NCI-H1048 (cell line): ENCODE data around the gene SLC5A8.
"Not testable (repeated sequence)": the region's sequence is repeated elsewhere in the genome, so short reads cannot be mapped to it uniquely, and the experiment has no call there.

Experiments
- DNase-seq: peaks from one replicate; lab custom pipeline; 2025; lab: John Stamatoyannopoulos, UW

The SLC5A8 gene

DNA sequence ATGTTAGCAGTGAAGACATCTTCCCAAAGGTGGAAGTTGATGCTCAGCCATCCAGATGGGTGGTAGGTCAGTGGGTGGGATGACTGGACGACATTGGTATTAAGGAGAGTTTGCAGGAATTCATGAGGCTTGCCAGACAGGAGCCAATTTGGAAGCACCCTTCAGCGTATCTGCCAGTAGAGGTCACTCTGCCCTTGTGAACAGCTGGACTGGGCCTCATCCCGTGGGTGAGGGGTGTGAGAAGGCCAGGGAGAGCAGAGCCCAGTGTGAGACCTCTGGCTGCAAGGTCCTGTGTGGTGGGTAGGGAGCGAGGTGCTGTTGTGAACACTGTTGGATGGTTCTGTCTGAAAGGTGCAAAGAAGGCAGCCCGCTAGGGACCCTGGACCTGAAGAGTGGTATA, 37.7 kb downstream of the SLC5A8 start:
- DNase-seq, result no peak

DNA sequence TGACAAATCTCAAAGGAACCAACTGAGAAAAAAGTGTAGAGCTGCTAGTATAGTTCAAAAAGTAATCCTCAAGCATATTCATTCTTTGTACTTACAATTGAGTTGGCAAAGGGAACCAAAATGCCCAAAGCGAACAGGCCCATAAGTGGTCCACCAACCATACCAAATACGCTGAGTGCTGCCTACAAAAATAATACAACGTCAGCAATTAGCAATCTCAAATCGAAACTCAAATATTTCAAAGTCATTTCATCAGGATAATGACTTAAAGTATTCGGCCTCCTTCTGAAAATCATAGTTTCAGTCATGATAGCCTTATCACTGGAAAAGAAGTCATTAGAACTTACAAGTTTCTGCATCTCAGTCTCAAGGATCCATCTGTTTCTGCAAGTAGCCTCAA, 42.0 kb downstream of the SLC5A8 start:
- DNase-seq, result no peak

GRCh38 chr12:101166866-101167265, 43.2 kb downstream of the SLC5A8 start:
- DNase-seq, result no peak

DNA sequence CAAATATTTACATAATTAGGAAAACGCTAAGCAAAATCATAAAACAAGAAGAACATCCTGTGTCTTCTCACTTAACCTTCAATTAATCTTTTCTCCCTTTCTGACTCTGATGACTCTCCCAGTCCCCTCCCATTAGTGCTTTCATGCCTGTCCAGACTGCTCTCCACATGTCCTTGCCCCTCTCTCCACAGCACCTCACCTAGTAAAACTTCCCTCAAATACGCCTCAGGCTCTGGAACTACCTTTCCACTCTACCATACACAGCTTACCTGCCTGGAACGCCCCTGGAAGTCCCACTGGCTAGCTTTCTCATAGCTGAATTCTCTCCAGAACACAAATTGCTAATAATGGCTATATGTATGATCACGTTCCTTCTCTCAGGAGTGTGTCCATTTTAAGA, 44.7 kb downstream of the SLC5A8 start:
- DNase-seq, result no peak

GRCh38 chr12:101145777-101146431, 64.1 kb downstream of the SLC5A8 start:
- DNase-seq, result not testable (repeated sequence)

DNA sequence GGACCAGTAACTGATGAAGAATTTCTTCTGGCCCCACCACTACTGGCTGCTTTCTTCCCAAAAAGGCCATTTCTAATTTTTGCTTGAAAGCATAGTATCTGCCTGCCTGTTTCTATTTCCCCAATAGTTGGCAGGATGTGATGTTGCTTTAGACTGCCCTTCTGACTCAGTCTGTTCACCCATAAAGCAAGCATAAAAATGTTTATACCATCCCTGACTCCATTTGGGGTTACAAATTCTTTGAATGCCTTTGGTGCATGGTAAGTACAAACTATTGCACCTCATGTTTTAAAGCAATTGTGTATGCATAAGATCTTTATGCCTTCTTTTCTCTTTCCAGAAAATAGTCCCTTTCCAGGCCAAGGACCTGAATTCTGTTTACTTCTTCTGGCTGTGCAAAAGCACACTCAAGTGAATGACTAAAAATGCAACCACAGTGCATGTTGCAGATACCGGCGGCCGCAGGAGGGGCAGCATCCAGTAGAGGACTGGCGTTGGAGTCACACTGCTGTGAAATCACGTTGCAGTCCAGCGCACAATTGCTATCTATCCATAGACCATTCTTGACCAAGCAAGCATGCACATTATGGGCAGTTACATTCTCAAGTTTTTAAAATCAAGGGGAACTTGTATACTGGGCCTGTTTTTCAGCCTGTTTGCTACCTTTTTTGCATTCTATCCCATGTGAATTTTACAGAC, 82.4 kb downstream of the SLC5A8 start:
- no peak for DNase-seq

- DNase-seq, result no peak
Measured at GRCh38 chr12:101117842-101118241, 92.2 kb downstream of the SLC5A8 start.

DNA sequence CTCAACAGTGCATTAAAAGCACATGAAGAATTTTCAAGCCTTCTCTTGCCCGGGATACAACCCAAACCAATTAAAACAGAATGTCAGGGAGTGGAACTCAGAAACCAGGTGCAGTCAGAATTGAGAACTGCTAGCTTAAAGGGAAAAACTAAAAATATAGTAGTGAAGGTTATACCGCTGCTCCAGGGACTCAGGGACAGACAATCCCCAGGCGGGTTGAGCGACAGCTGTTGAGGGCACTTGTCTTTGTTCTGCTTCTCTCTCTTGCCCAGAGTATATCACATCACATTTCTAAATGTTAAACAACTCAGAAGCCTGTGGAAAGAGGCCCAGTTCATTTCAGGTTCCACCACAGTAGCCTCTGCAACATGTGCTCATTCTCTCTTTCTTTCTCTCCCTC, 93.1 kb downstream of the SLC5A8 start:
- no peak for DNase-seq

DNA sequence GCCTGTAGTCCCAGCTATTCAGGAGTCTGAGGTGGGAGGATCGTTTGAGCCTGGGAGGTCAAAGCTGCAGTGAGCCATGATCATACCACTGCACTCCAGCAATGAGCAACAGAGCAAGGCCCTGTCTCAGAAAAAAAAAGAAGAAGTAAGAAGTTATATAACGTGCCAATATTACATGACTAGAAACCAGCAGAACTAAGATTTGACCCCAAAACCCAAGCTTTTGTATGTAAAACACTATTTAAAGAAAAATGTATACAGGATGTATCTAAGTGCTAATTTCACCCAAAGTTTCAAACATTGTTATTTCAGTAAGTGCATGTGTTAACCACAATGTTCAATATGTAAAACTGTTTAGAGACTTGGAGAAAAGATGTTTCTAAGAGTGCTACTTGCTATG, 94.7 kb downstream of the SLC5A8 start:
- no peak for DNase-seq

GRCh38 chr12:101111441-101111840, 98.6 kb downstream of the SLC5A8 start:
- no peak for DNase-seq

GRCh38 chr12:101110866-101111265, 99.2 kb downstream of the SLC5A8 start:
- DNase-seq, result no peak

DNA sequence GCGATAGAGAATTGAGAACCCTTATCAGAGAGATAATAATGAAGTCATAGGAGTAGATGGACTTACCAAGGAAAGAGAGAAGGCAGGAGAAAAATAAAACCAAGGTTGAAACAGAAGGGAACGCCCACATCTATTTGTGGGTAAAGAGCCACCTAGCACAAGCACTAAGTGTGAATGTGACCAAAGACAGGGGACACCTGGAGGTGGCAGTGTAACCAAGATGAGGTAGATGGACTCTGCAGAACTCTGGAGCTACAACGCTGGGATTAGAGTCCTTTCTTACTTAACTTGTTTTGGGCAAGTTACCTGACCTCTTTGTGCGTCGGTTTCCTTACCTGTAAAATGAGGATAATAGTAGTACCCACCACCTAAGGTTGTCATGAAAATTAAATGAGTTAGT, 101.9 kb downstream of the SLC5A8 start:
- no peak for DNase-seq

DNA sequence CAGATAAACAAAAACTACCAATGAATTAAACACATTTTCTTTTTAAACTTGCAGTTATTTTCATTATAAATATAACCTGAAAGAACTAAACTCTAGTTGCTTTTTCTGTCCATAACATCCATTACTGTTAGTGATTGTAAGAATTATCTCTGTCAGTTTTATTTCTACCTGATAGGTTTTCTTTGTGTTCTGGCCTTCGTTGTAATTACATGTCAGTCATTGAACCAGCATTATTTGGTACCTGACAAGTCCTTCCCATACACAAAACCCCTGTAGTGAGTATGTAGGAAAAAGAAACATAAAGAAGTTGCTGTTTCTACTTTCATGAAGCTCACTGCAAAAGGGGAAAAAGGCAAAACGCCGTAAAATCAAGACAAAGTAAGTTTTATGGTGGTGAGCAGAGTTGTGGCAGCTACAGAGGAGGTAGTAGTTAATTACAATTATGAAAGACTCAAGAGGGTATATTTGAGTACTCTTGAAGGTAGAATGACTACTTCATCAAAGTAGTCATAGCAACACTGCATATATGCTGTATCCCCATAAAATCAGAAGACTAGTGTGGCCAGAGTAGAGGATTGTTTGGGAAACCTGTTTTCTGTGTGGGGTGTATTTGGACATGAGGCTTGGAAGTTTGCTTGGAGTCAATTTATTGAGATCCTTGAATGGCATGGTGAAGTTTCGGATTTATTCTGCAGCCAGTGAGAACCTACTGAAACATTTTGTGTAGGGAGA, 102.8 kb downstream of the SLC5A8 start:
- no peak for DNase-seq
